NCI-H748 treated with DMSO at 0.1 percent for 48 hours (cell line): ENCODE measurements around the gene PCNX1.

ENCODE experiments used
- DNase-seq: peaks from one replicate; lab custom pipeline; 2025; lab: John Stamatoyannopoulos, UW

Gene PCNX1

GRCh38 chr14:71150737-71151136 is 243.5 kb downstream of the PCNX1 start:
- DNase-seq = no peak

GRCh38 chr14:71155743-71156142 is 248.5 kb downstream of the PCNX1 start:
- no peak for DNase-seq

- DNase-seq = no peak
Observed at GRCh38 chr14:71163050-71163841, 256.0 kb downstream of the PCNX1 start.

- no peak for DNase-seq
Observed at GRCh38 chr14:71163842-71164629, 256.8 kb downstream of the PCNX1 start.
